Transverse colon (tissue), 4 donors: Measurements from ENCODE around the gene TRIM46.

ENCODE experiments used
- CTCF ChIP-seq, 5 experiments: fragments of 200-600 bp in 3 of 5; fragments of 450-650 bp in 2 of 5; sonication (generic) in 3 of 5; IDR thresholded peaks; 1 replicate in 2 of 5; 2 replicates in 3 of 5; pipeline ENCODE4 v1.5.1; 2016 to 2017; ENCODE audit warnings: antibody characterized with exemption in 5 of 5, inconsistent platforms in 3 of 5, mild to moderate bottlenecking in 2 of 5, moderate library complexity in 1 of 5
- POLR2A ChIP-seq: fragments of 450-650 bp; IDR thresholded peaks from one replicate; pipeline ENCODE4 v1.6.1; 2016; ENCODE audit warnings: antibody characterized with exemption, mild to moderate bottlenecking, moderate library complexity
- POLR2AphosphoS5 ChIP-seq, 3 donors: sonication (generic); formaldehyde crosslinking; IDR thresholded peaks; one replicate each; pipeline ENCODE4 v1.6.1; 2016; ENCODE audit warnings: antibody characterized with exemption in 3 of 3

- TF ChIP-seq CTCF (IDR thresholded peaks at IDR 0.05), result peak in 1 of 5 experiments; percentile 46
- TF ChIP-seq POLR2A, result peak; percentile 12
- TF ChIP-seq POLR2AphosphoS5 (IDR thresholded peaks at IDR 0.05), result no peak
These were observed 11.5 kb downstream of the TRIM46 start for GRCh38 chr1:155184835-155185782.
